Measurements from ENCODE around the gene SFXN1.

SFXN1 gene

GRCh38 chr5:175466700-175467318, 11.6 kb upstream of the SFXN1 start:
- no peak for DNase-seq

- no peak for DNase-seq
Observed at GRCh38 chr5:175467983-175468690, 10.2 kb upstream of the SFXN1 start.

DNA sequence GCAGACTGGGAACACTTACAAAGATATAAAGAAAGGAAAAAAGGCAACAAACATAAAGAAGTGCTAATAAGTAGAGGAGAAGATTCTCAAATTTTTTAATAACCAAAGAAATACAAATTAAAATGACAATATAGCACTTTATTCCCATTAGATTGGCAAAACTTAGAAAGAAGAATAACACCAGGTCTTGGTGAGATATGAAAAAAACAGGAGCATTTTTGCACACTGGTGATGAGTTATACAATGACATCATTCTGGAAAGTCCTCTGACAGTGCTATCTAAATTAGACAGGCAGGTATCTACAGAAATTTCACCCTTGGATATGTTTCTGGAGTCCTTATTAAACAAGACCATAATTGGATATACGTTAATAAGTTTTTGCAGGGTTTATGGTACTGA, 9.5 kb upstream of the SFXN1 start:
- DNase-seq: no peak

- DNase-seq: no peak
Observed at GRCh38 chr5:175469916-175470315, 8.4 kb upstream of the SFXN1 start.

GRCh38 chr5:175470781-175471180, 7.6 kb upstream of the SFXN1 start:
- DNase-seq: no peak

GRCh38 chr5:175471196-175471595, 7.2 kb upstream of the SFXN1 start:
- no peak for DNase-seq

DNA sequence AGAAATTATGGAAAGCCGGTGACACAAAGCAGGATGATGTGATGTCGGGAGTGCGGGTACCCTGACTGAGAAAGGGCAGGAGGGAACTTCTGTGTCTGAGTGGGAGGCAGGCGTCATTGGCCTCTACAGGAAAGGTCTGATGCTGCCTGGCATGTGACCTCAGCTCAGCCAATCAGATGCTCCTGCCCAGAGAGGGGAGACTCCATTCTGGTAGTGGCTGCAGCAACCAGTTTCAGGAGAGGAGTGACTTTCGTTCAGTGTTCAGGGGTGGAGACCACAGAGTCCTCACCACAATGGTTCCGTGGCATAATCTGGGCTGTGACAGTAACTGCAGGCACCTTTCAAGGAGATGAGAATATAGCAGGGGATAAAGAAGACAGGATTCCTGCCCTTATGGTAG, 6.7 kb upstream of the SFXN1 start:
- DNase-seq: peak; percentile 20

- DNase-seq: no peak
Observed at GRCh38 chr5:175472378-175472777, 6.0 kb upstream of the SFXN1 start.

- no peak for DNase-seq
Observed at GRCh38 chr5:175475248-175475647, 3.1 kb upstream of the SFXN1 start.

DNA sequence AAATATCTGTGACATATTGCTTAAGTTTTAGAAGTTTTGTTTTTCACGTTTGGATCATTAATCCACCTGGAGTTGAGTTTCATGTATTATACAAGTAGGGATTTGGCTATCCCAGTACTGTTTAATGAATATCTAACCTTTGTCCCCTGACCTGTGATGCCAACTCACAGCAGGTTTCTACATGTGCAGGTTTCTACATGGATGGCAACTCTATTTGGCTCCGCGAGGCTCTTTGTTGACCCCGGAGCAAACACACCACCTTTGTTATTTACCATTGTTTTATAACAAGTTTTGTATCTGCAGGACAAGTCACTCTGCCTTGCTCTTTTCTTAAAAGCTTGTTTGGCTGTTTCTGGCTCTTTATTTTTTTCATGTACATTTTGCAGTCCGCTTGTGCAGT, 920 bp upstream of the SFXN1 start:
- no peak for DNase-seq

GRCh38 chr5:175478008-175478383, 364 bp upstream of the SFXN1 start:
- no peak for DNase-seq

GRCh38 chr5:175479125-175479881, 943 bp downstream of the SFXN1 start:
- DNase-seq: no peak

GRCh38 chr5:175483337-175483736, 5.0 kb downstream of the SFXN1 start:
- DNase-seq: no peak

GRCh38 chr5:175484322-175484721, 6.0 kb downstream of the SFXN1 start:
- DNase-seq: no peak

- DNase-seq: no peak
Observed at GRCh38 chr5:175484829-175485228, 6.5 kb downstream of the SFXN1 start.

DNA sequence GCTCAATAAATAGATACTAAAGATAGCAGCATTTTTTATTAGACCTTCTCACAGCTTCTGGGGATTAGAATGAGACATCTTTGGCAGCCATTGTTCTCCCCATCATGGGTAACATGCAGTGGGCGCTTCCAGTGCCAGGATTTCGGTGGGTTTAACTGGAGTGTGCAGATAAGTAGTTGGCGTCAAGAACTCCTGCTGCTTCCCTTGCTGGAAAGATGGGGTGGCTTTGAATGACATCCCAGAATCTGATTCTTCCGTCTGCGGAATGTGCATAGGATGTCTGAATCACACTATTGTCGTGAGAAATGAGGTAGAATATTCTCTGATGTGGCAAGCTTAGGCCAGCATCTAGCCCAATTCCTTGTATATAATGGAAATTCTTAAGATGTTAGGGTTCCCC, 7.3 kb downstream of the SFXN1 start:
- DNase-seq: no peak

DNA sequence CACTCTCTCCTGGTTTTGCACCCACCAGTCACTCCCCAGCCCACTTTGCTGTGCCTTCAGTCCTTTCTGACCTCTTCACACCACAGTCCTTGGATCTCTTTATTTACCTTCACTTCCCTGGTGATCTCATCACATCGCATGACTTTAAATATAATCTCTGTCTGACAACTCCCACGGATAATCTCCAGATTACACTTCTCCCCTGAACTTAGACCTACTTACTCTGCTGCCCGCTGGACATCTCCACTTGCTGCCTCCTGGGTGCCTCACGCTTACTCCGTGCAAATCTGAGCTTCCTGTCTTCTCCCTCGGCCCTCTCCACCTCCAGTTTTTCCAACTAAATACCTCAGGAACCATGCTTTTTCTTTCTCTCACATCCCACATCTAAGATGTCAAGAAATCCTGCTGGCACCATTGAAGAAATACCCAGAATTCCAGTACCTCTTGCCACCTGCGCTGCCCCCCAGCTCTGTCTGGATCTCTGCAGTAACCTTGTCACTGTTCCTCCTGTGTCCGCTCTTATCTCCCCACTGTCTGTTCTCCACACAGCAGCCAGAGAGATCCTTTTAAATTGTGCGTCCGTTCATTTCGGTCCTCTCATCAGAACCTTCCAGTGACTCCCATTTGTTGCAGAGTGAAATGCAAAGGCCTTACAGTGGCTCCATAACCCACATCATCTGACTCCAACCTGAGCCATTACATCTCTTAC, 9.3 kb downstream of the SFXN1 start:
- no peak for DNase-seq

GRCh38 chr5:175489693-175490443, 11.5 kb downstream of the SFXN1 start:
- no peak for DNase-seq

DNA sequence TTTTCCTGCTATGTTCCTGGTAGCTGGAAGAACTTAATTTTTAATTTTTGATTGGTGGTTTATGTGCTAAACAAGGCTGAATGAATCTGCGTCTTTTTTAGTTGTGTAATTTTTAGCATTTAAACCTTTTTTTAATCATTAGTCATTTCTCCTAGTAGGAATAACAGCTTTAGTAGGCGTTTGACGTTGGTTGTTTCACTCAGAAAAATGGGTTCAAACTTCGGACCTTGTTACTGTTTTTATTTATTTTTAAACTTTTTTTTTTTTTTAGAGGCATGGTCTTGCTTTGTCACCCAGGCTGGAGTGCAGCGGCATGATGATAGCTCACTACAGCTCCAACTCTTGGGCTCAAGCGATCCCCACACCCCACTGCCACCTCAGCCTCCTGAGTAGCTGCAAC, 12.9 kb downstream of the SFXN1 start:
- DNase-seq: no peak

DNA sequence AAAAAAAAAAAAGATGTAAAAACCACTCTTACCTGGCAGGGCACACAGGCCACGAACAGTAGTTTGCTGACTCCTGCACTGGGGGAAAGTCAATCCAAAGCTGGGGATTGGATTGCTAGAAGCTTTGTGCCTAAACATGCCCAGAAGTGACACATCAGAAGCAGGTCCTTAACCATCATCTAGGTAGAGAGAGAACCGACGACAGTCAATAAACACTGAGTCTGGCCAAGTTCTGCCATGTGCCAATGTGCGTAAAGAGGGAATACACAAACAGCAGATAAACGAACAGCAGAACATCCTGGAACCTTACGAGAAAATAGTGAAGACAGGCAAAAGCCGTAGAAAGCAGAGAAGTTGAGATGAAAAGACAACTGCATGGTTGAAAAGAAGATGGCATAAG, 14.9 kb downstream of the SFXN1 start:
- DNase-seq: no peak

GRCh38 chr5:175493726-175494125, 15.4 kb downstream of the SFXN1 start:
- no peak for DNase-seq

DNA sequence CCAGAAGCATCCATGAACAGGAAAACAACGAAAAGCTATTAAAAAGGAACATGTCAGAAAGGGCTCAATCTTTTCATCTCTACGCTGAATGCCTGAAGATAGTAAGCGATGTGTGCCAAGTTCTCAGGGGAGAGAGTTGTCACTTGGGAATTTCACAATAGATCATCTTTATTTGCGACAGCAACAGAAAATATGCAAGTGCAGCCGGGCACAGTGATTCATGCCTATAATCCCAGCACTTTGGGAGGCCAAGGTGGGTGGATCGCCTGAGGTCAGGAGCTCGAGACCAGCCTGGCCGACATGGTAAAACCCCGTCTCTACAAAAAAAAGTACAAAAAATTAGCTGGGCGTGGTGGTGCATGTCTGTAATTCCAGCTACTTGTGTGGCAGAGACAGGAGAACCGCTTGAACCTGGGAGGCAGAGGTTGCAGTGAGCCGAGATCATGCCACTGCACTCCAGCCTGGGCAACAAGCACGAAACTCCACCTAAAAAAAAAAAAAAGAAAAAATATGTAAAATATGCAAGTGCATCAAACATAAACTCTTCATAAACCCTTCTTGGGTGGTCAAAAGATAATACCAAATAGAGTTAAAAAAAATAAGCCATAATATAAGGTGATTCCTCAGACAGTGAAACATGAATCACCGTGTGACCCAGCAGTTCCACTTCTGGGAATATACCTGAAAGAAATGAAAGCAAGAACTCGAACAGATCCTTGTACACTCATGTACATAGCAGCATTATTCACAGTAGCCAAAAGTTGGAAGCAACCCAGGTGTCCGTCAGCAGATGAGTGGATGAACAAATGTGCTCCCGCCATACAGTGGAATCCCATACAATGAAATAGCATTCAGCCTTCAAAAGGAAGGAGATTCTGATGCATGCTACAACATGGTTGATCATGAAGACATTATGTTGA, 16.2 kb downstream of the SFXN1 start:
- no peak for DNase-seq

All from activated CD4-positive, alpha-beta T cell treated with anti-CD3 and anti-CD28 coated beads, Interleukin-2, Interleukin-6, amounts not matched to agents 100 ng/mL and 50 ng/mL, durations not matched to agents 16 hours and 8 hours (primary cell).